ENCODE measurements around the gene VPS13D.
A peak's percentile ranks its signal among the peaks of the same experiment; 100 is the strongest.

Gene VPS13D

GRCh38 chr1:12229835-12230548 lies at the start of gene VPS13D:
VPS13D (plus strand) TSS chr1:12230030; CDS start chr1:12234267, 4,237 bp downstream.
- peak; percentile 60 to 69 for DNase-seq (ENCODE audit: low read depth in 2 of 2)

- DNase-seq (ENCODE audit: low read depth in 2 of 2), result no peak
These were observed 49.5 kb upstream of the VPS13D start for GRCh38 chr1:12180315-12180714.

GRCh38 chr1:12180903-12181302 lies 48.9 kb upstream of the VPS13D start:
- no peak for DNase-seq (ENCODE audit: low read depth in 2 of 2)

GRCh38 chr1:12181568-12181967 lies 48.3 kb upstream of the VPS13D start:
- no peak for DNase-seq (ENCODE audit: low read depth in 2 of 2)

- no peak for DNase-seq (ENCODE audit: low read depth in 2 of 2)
These were observed 47.3 kb upstream of the VPS13D start for GRCh38 chr1:12182410-12182984.

GRCh38 chr1:12183095-12183794 lies 46.6 kb upstream of the VPS13D start:
- no peak for DNase-seq (ENCODE audit: low read depth in 2 of 2)

GRCh38 chr1:12184008-12184681 lies 45.7 kb upstream of the VPS13D start:
- DNase-seq (ENCODE audit: low read depth in 2 of 2), result no peak

GRCh38 chr1:12185036-12185917 lies 44.6 kb upstream of the VPS13D start:
- DNase-seq (ENCODE audit: low read depth in 2 of 2), result no peak

GRCh38 chr1:12185918-12186678 lies 43.7 kb upstream of the VPS13D start:
- DNase-seq (ENCODE audit: low read depth in 2 of 2), result no peak

GRCh38 chr1:12186679-12186985 lies 43.2 kb upstream of the VPS13D start:
- no peak for DNase-seq (ENCODE audit: low read depth in 2 of 2)

GRCh38 chr1:12188115-12188514 lies 41.7 kb upstream of the VPS13D start:
- DNase-seq (ENCODE audit: low read depth in 2 of 2), result no peak

- DNase-seq (ENCODE audit: low read depth in 2 of 2), result no peak
These were observed 41.0 kb upstream of the VPS13D start for GRCh38 chr1:12188657-12189327.

- no peak for DNase-seq (ENCODE audit: low read depth in 2 of 2)
These were observed 40.5 kb upstream of the VPS13D start for GRCh38 chr1:12189328-12189682.

- DNase-seq (ENCODE audit: low read depth in 2 of 2), result no peak
These were observed 38.4 kb upstream of the VPS13D start for GRCh38 chr1:12191242-12192032.

GRCh38 chr1:12194666-12195216 lies 35.1 kb upstream of the VPS13D start:
- no peak for DNase-seq (ENCODE audit: low read depth in 2 of 2)

GRCh38 chr1:12195416-12195815 lies 34.4 kb upstream of the VPS13D start:
- no peak for DNase-seq (ENCODE audit: low read depth in 2 of 2)

- no peak for DNase-seq (ENCODE audit: low read depth in 2 of 2)
These were observed 33.0 kb upstream of the VPS13D start for GRCh38 chr1:12196641-12197482.

- DNase-seq (ENCODE audit: low read depth in 2 of 2), result no peak
These were observed 32.3 kb upstream of the VPS13D start for GRCh38 chr1:12197483-12197880.

All from activated CD8-positive, alpha-beta memory T cell treated with anti-CD3 and anti-CD28 coated beads for 4 hours (primary cell).